ENCODE measurements around the gene TP53TG3C.
"Not testable (repeated sequence)": the region's sequence is repeated elsewhere in the genome, so short reads cannot be mapped to it uniquely, and the experiment has no call there.

The TP53TG3C gene, protein sequence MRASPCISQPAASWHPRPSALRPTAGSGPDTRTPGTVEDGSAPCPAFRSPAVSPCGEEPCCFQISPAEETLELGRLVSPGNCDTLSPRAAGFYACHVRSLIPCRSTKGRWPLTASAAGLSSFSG

GRCh38 chr16:33193926-33194325, at the start of gene TP53TG3C:
TSS of gene TP53TG3C (plus strand) at chr16:33194226. CDS start at chr16:33194294, 68 bp downstream.
- not testable (repeated sequence) for DNase-seq (ENCODE audit: low read depth, low spot score)

All from ELF-1 (cell line).